ENCODE results near the gene MZF1.

Gene MZF1

DNA sequence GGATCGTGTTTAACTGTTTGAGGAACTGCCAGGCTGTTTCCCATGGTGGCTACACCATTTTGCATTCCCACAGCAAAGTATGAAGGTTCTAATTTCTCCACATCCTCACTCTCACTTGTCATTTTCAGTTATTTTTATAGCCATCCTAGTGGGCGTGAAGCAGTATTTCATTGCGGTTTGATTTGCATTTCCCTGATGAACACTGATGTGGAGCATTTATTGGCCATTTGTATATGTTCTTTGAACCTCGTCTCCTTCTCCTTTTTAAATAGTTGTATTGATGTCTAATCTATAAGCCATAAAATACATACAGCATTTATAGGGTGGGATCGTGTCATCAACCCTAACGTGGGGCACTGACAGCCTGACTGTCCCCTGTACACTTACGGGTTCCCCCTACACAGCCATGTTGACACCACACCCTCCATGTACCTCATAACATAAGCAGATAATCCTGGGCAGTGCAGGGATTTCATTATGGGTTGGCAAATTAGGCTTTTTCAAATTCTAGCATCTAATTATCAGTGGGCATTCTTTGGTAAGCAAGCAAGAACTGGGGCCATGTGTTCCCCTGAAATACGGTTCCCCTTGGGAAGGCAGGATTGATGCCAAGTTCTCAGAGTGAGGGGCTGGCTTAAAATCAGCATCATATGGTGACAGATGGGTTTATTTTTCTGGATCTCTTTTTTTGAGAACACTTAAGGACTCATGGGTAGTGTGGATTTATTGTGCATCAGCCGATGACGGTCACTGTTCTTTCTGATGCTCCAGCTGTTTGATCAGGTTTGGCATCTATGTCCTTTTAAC lies 41.9 kb downstream of the MZF1 start:
- TF ChIP-seq ZFX (IDR thresholded peaks at IDR 0.05), result no peak
- TF ChIP-seq, protein P1, sequence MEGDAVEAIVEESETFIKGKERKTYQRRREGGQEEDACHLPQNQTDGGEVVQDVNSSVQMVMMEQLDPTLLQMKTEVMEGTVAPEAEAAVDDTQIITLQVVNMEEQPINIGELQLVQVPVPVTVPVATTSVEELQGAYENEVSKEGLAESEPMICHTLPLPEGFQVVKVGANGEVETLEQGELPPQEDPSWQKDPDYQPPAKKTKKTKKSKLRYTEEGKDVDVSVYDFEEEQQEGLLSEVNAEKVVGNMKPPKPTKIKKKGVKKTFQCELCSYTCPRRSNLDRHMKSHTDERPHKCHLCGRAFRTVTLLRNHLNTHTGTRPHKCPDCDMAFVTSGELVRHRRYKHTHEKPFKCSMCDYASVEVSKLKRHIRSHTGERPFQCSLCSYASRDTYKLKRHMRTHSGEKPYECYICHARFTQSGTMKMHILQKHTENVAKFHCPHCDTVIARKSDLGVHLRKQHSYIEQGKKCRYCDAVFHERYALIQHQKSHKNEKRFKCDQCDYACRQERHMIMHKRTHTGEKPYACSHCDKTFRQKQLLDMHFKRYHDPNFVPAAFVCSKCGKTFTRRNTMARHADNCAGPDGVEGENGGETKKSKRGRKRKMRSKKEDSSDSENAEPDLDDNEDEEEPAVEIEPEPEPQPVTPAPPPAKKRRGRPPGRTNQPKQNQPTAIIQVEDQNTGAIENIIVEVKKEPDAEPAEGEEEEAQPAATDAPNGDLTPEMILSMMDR (conservative IDR thresholded peaks at IDR 0.05), result no peak
- H3K27ac ChIP-seq, result no peak overlapping the region

DNA sequence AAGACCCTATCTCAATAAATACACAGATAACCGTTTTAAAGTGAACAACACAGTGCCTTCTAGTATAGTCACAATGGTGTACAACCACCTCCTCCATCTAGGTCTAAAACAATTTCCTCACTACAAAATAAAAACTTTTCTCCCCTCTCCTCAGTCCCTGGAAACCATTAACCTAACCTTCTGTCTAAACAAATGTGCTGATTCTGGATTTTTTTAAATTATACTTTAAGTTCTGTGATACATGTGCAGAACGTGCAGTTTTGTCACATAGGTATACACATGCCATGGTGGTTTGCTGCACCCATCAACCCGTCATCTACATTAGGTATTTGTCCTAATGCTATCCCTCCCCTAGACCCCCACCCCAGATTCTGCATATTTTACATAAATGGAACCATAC lies 43.7 kb downstream of the MZF1 start:
- H3K27ac ChIP-seq, result no peak overlapping the region
- TF ChIP-seq ZFX (IDR thresholded peaks at IDR 0.05), result no peak
- TF ChIP-seq, protein P1 (conservative IDR thresholded peaks at IDR 0.05), result no peak

DNA sequence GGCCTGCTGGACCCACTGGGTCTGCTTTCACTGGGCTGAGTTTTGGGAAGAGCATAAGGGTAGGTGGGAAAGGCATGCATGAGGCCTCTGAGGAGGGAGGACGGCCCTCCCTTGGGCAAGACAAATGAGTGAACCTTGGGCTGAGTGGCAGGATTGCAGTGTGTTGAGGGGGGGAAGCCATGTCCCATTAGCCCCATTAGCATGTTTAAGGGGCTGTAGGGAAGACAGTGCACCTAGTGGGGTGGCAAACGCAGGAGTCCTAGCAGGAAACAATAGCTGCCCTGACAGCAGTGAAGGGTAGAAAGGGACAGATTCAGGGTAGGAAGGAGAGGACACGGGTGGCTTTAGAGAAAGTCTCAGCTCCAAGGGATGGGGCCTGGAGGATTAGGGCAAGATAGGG lies 50.4 kb downstream of the MZF1 start:
- TF ChIP-seq, protein P1 (conservative IDR thresholded peaks at IDR 0.05), result no peak
- no peak for TF ChIP-seq ZFX (IDR thresholded peaks at IDR 0.05)

DNA sequence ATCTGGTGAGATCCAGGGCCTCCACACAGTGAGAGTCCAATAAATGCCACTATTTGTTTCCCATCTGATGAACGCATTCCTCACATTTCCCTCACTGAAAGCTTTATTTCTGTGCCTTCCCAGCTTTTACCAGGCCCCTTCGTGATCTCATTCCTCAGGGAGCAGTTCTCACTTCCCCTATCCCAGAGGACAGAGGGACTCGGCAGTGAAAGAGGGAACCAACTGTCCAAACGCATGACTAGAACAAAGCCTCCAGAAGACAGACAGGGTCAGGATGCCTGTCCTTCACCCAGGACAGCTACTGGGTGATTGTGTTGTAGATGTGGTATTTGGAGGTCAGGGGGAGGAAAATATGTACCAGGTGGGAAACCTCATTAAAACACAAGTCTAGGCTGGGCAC lies 51.5 kb downstream of the MZF1 start:
- peak overlapping the region; percentile 89 for H3K27ac ChIP-seq
- TF ChIP-seq, protein P1 (conservative IDR thresholded peaks at IDR 0.05), result no peak
- no peak for TF ChIP-seq ZFX (IDR thresholded peaks at IDR 0.05)

More for the DNA sequence above, 50.4 kb downstream of the MZF1 start:
- H3K27ac ChIP-seq, result no peak overlapping the region

DNA sequence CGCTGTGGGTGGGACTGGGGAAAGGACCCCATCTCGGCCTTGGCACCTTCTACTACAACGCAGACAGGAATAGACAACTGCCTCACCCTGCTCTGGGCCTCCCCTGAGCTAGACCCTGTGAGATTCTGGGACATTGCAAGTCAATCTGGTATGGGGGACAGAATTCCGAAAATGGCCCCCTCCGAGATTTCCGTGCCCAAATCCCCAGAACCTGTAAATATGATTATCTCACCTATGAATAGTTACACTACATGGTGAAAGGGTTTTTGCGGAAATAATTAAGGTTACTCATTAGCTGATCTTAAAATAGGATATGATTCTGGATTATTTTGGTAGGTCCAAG lies 52.9 kb downstream of the MZF1 start:
- H3K27ac ChIP-seq, result peak overlapping the region; percentile 89
- TF ChIP-seq ZFX (IDR thresholded peaks at IDR 0.05), result no peak
- TF ChIP-seq, protein P1 (conservative IDR thresholded peaks at IDR 0.05), result no peak

DNA sequence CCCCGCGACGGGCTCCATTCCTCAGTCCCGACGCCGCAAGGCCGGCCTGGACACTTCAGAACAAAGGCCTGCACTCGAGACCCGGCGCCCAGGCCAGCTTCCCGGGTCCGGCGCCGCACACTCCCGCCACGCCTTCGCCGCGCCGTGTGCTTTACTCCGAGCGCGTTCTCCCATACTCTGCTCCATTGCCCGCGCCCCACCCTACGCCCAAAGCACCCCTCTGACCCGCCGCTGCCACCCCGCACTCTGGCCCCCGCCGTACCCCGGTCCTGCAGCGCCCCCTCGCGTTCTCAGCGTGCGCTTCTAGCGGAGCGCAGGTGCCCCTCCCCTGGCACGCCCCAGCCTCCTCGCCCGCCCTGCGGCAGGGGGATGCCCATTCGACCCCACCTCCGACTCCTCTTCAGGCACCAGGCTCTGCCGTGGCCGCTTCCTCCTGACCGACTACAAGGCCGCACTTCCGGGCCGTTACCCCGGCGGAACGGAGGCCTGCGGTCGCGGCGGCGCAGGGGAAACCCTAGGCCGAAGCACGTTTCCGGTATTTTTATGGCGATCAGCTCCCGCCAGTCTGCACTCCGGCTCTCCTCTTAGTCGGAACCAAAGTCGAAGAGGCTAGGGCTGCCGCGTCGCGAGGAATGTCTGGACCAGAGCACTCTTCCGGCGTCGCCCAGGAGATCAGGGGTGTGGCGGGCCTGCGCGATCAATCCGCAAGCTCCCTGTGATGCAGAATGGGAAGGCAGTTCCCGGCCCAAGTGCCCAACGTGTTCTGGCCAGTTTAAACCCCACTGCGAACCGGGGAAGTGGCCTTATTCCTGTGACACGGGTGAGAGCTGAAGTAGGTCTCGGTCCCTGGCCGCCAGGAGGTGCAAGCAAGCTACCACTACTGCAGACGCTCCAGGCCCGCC lies 53.5 kb downstream of the MZF1 start, which contains the start of gene ZBTB45:
TSS of gene ZBTB45 (minus strand) at position 456 of the 902 bp plus-strand sequence. CDS start 2,137 bp downstream, outside the sequence.
- TF ChIP-seq, protein P1 (conservative IDR thresholded peaks at IDR 0.05), result peak; percentile 88
- peak; percentile 95 for TF ChIP-seq ZFX (IDR thresholded peaks at IDR 0.05)
- H3K27ac ChIP-seq, result peak within 1 kb of the TSS; percentile 89

DNA sequence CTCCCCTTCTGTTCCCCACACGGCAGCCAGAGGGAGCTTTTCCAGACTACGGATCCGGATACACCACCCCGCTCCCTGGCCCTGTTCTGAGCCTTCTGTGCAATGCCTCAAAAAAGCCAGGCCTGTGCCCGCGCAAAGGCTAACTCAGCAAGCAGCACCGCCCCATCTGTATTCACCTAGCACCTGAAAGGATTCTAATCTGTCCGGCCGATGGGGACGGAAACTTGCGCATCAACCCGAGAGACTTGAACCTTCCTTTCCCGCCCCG lies 54.1 kb downstream of the MZF1 start:
- no peak for TF ChIP-seq ZFX (IDR thresholded peaks at IDR 0.05)
- TF ChIP-seq, protein P1 (conservative IDR thresholded peaks at IDR 0.05), result no peak; the same call in 1 of the 2 replicates
- H3K27ac ChIP-seq, result peak overlapping the region; percentile 89

Data from C4-2B (cell line).